GM18907 (cell line): ENCODE data around the gene CR1.
A peak's percentile ranks its signal among the peaks of the same experiment; 100 is the strongest.
"Not testable (repeated sequence)": the region's sequence is repeated elsewhere in the genome, so short reads cannot be mapped to it uniquely, and the experiment has no call there.

Experiments
- ATAC-seq: cut with Tn5 transposase; IDR thresholded peaks from one replicate; pipeline ENCODE4 v1.9.1; 2021; ENCODE audit warnings: mild to moderate bottlenecking, moderate library complexity; ENCODE audit not compliant: unreplicated experiment

Gene CR1

GRCh38 chr1:207638487-207639145 is 142.7 kb downstream of the CR1 start:
- ATAC-seq, result not testable (repeated sequence)

GRCh38 chr1:207639362-207639761 is 143.4 kb downstream of the CR1 start:
- ATAC-seq, result not testable (repeated sequence)

- no peak for ATAC-seq
Observed at GRCh38 chr1:207644166-207644851, 148.4 kb downstream of the CR1 start.

- ATAC-seq, result peak; percentile 92
Observed at GRCh38 chr1:207644852-207645634, 149.1 kb downstream of the CR1 start, which contains the start of gene CR1L. Gene CR1L (plus strand): TSS chr1:207645133. CDS start chr1:207645234, 101 bp downstream.

GRCh38 chr1:207645635-207646081 is 149.7 kb downstream of the CR1 start:
- ATAC-seq, result no peak

- ATAC-seq, result no peak
Observed at GRCh38 chr1:207646171-207646570, 150.2 kb downstream of the CR1 start.

- ATAC-seq, result no peak
Observed at GRCh38 chr1:207646944-207647579, 151.1 kb downstream of the CR1 start.

GRCh38 chr1:207647671-207648333 is 151.8 kb downstream of the CR1 start:
- ATAC-seq, result no peak

- ATAC-seq, result no peak
Observed at GRCh38 chr1:207648334-207649209, 152.6 kb downstream of the CR1 start.

- no peak for ATAC-seq
Observed at GRCh38 chr1:207649210-207649753, 153.3 kb downstream of the CR1 start.

- no peak for ATAC-seq
Observed at GRCh38 chr1:207649865-207650580, 154.1 kb downstream of the CR1 start.

- ATAC-seq, result no peak
Observed at GRCh38 chr1:207651583-207651982, 155.6 kb downstream of the CR1 start.

- no peak for ATAC-seq
Observed at GRCh38 chr1:207654320-207654719, 158.4 kb downstream of the CR1 start.

- no peak for ATAC-seq
Observed at GRCh38 chr1:207658408-207658807, 162.5 kb downstream of the CR1 start.

GRCh38 chr1:207658904-207659485 is 163.0 kb downstream of the CR1 start:
- no peak for ATAC-seq

- ATAC-seq, result no peak
Observed at GRCh38 chr1:207659545-207660153, 163.7 kb downstream of the CR1 start.

- ATAC-seq, result not testable (repeated sequence)
Observed at GRCh38 chr1:207661420-207661819, 165.5 kb downstream of the CR1 start.

- ATAC-seq, result no peak
Observed at GRCh38 chr1:207666342-207666741, 170.4 kb downstream of the CR1 start.
